AG04450 (cell line): ENCODE measurements around the gene MT1F. TPM values are rescaled to one million over a fixed set of nuclear protein-coding genes. Genes with fewer than 3 reads are reported as not detected.

Source experiments
- CTCF ChIA-PET: fragments of 300-600, 350-600 bp; formaldehyde crosslinking; extraction: SDS; loops from one replicate; lab custom pipeline; 2022; ENCODE audit warnings: antibody characterized with exemption, inconsistent platforms; lab: Charles Lee
- POLR2A ChIA-PET: fragments of 350-600 bp; formaldehyde crosslinking; extraction: SDS; loops from one replicate; lab custom pipeline; 2021; ENCODE audit warnings: antibody characterized with exemption, inconsistent platforms; lab: Yijun Ruan, JAX
- DNase-seq: peaks from one replicate; pipeline ENCODE4 v3.0.0-alpha.2; 2011; ENCODE audit warnings: low read depth, low spot score
- H3K27ac ChIP-seq: one replicate; pipeline ENCODE4 v1.5.1; 2012; ENCODE audit warnings: low read depth, low read length, control low read depth
- H3K27me3 ChIP-seq: one replicate; pipeline ENCODE4 v1.6.0; 2012; ENCODE audit warnings: low read length; ENCODE audit not compliant: control insufficient read depth, insufficient read depth
- H3K4me3 ChIP-seq: 2 replicates; pipeline ENCODE4 v1.5.1; 2011; ENCODE audit warnings: mild to moderate bottlenecking, low read depth, low read length, control low read depth
- H3K9me3 ChIP-seq: 2 replicates; pipeline ENCODE4 v1.5.1; 2012; ENCODE audit warnings: low read length; ENCODE audit not compliant: control insufficient read depth, insufficient read depth
- CTCF ChIP-seq: IDR thresholded peaks from 2 replicates; pipeline ENCODE4 v1.5.1; 2011; ENCODE audit warnings: low read depth, low read length, control low read depth, inconsistent platforms
- polyA plus RNA-seq: library from polyadenylated mRNA; depleted of rRNA; stranded (reverse); fragments of >200 nt; gene quantifications from 2 replicates; pipeline ENCODE4 v1.2.3, GENCODE V29; 2011

MT1F gene
- polyA plus RNA-seq, 1 experiment: 0.35 TPM

DNA sequence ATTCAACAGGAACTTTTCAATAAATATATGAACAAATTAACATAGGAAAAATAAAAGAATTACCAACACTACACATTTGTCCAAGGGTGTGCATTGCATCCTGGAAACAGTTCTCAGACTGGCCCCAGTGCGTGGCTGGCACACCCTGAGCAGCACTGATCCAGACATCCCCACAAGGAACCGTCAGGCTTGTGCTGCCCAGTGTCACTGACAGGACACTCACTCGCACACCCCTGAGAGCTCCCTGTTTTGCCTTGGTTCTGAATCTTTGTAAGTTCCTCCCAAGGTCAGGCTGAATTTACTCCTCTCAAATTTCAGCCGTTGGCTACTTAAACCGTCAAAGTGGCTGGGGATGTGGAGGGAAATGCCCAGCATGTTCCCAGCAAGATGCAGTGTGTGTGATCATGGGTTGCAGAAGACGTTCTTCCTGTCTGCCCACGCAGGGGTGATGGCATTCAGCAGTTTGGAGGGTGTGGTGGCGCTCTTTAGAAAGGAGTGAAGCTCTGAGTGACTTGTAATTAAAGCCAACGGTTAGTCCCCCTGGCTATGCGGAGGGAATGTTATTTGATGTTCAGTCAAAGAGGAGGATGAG, 47.6 kb upstream of the MT1F start:
- peak overlapping the region; percentile 57 for H3K4me3 ChIP-seq
- no peaks in the 10 kb centered on the region for H3K27me3 ChIP-seq
- DNase-seq: no peak
- H3K9me3 ChIP-seq: no peaks in the 10 kb centered on the region; the same call in 1 of the 2 replicates
- TF ChIP-seq CTCF: no peak; the same call in 1 of the 2 replicates
- ChIA-PET POLR2A (interaction anchor here (8.7 kb wide), 1 partner anchor 15 kb away, joined by 201 read pairs; the partner anchor contains the start of gene MT1E), CTCF (interaction anchor here (0.6 to 1.2 kb wide), 3 partner anchors 9 to 228 kb away, joined by 3 to 5 read pairs (median 3); no protein-coding TSS in a partner anchor)
- H3K27ac ChIP-seq: peak overlapping the region; percentile 98

GRCh38 chr16:56610609-56611111, 47.1 kb upstream of the MT1F start:
- no peak overlapping the region for H3K4me3 ChIP-seq
- ChIA-PET POLR2A (interaction anchor here (0.6 to 8.7 kb wide), 3 partner anchors 10 to 158 kb away, joined by 3 to 201 read pairs (median 5); partner anchors contain the start of gene MT1E), CTCF (interaction anchor here (0.6 to 2.6 kb wide), 2 partner anchors 10 to 228 kb away, joined by 5 to 7 read pairs; no protein-coding TSS in a partner anchor)
- no peaks in the 10 kb centered on the region; the same call in 1 of the 2 replicates for H3K9me3 ChIP-seq
- no peak for DNase-seq
- H3K27me3 ChIP-seq: no peaks in the 10 kb centered on the region
- TF ChIP-seq CTCF: no peak
- peak overlapping the region; percentile 98 for H3K27ac ChIP-seq

- no peaks in the 10 kb centered on the region for H3K27me3 ChIP-seq
- DNase-seq: no peak
- H3K4me3 ChIP-seq: no peak overlapping the region
- H3K27ac ChIP-seq: peak overlapping the region; percentile 98
- no peaks in the 10 kb centered on the region; the same call in 1 of the 2 replicates for H3K9me3 ChIP-seq
- no peak for TF ChIP-seq CTCF
- POLR2A ChIA-PET: interaction anchor here (0.6 to 8.7 kb wide), 4 partner anchors 11 to 158 kb away, joined by 3 to 201 read pairs (median 4); partner anchors contain the start of gene MT1E
- CTCF ChIA-PET: interaction anchor here (1.8 to 2.6 kb wide), 2 partner anchors 10 to 91 kb away, joined by 7 read pairs; no protein-coding TSS in a partner anchor
Observed at GRCh38 chr16:56611281-56611833, 46.4 kb upstream of the MT1F start.

- H3K27me3 ChIP-seq: no peaks in the 10 kb centered on the region
- H3K9me3 ChIP-seq: no peaks in the 10 kb centered on the region
- no peak overlapping the region for H3K4me3 ChIP-seq
- POLR2A ChIA-PET: interaction anchor here (8.7 kb wide), 1 partner anchor 12 kb away, joined by 201 read pairs; the partner anchor contains the start of gene MT1E
- CTCF ChIA-PET: no interaction called here
- no peak overlapping the region for H3K27ac ChIP-seq
- no peak for TF ChIP-seq CTCF
- DNase-seq: no peak
Observed at GRCh38 chr16:56613706-56614105, 44.1 kb upstream of the MT1F start.
